SH-SY5Y (cell line): ENCODE measurements around the gene FIZ1.

Source experiments
- GATA2 ChIP-seq: IDR thresholded peaks from 2 replicates; pipeline ENCODE4 v1.6.1; 2011; ENCODE audit warnings: mild to moderate bottlenecking, low read depth, low read length
- GATA3 ChIP-seq: IDR thresholded peaks from 2 replicates; pipeline ENCODE4 v1.6.1; 2011; ENCODE audit warnings: low read depth, mild to moderate bottlenecking, low read length, moderate library complexity

- no peak for TF ChIP-seq GATA2
- TF ChIP-seq GATA3 = no peak
These were observed 39.6 kb upstream of the FIZ1 start for GRCh38 chr19:55638864-55639359.
